NCI-H510A (cell line): ENCODE results near the gene PTPRQ.

Source experiments
- DNase-seq: peaks from one replicate; lab custom pipeline; 2025; lab: John Stamatoyannopoulos, UW

The PTPRQ gene

GRCh38 chr12:80565271-80565670 lies 121.2 kb downstream of the PTPRQ start:
- no peak for DNase-seq

- DNase-seq = no peak
Measured at GRCh38 chr12:80567401-80567800, 123.4 kb downstream of the PTPRQ start.

DNA sequence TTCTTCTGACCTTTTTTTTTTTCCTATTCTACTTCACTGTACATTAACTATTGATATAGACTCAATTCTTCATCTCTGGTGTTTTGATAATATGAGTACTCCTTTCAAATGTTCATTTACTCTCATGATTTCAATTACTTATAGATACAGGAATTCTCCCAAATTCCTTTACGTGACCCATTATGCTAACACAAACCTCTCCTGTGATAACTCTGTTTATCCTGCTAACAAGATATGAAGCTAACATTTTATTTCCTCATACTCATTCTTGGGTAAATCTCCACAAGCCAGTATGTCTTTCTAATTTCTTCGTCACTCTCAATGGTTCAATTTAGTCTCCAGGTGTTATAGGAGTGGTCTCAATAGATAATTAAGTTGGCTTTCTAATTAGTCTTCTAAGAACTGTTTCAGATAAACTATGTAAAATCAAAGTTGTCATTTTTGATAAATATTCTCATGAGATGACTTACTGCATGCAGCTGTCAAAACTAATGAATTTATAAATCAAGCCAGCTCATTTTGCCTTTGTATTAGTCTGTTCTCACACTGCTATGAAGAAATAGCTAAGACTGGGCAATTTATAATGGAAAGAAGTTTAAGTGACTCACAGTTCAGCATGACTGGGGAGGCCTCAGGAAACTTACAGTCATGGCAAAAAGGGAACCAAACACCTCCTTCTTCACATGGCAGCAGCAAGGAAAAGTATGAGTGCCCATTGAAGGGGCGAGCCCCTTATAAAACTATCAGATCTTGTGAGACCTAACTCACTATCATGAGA lies 132.8 kb downstream of the PTPRQ start:
- no peak for DNase-seq

DNA sequence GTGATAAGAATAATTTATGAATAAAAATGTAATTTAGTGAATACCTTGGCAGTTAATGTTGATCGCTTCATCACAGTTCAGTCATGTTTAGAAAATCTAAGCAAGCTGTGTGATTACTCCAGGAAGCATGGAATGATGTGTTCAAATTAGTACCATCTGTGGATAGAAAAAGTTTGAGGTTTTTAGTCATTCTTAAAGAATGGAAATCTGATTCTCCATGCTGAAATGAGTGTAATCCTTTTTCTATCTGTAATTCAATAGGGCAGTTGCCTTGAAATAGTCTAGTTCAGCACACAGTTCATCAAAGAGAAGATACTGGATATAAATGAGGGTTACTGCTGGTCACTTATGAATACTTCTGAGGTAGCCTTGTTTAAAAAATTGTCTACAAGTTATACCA lies 136.2 kb downstream of the PTPRQ start:
- no peak for DNase-seq

DNA sequence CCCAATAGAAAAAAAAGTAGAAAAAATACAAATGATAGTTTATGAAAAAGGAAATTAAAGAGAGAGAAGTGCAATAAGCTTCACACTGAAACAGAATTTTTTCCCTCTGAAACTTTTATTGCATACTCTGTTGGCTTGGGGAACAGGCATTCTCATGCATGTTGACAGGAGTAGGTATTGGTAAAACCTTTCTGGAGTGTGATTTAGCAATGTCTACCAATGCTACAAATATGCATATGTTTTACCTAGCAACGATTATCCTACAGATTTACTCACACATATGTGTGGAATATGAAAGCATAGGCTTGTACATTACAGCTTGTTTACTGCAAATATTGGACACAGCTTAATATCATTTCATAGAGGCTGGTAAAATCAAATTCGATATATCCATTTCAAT lies 137.7 kb downstream of the PTPRQ start:
- DNase-seq = no peak

GRCh38 chr12:80582431-80582830 lies 138.4 kb downstream of the PTPRQ start:
- no peak for DNase-seq

GRCh38 chr12:80589077-80589476 lies 145.0 kb downstream of the PTPRQ start:
- no peak for DNase-seq

DNA sequence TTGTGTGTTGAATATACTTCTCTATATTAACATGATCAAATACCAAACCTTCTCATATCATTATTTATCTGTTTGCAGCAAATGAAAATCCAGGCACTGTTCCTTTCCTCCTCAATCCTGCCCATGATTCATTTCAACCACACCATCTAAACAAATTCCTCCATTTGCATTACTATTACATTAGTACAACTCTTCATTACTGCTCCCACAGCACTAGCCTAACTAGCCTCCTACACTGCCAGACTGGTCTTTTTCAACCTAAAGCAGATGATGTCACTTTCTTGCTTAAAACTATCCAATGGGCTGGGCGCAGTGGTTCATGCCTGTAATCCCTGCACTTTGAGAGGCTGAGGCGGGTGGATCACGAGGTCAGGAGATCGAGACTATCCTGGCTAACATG lies 146.1 kb downstream of the PTPRQ start:
- DNase-seq = no peak

- DNase-seq = no peak
Measured at GRCh38 chr12:80593766-80594165, 149.7 kb downstream of the PTPRQ start.

- DNase-seq = no peak
Measured at GRCh38 chr12:80596509-80596908, 152.5 kb downstream of the PTPRQ start.

- no peak for DNase-seq
Measured at GRCh38 chr12:80598004-80598606, 154.1 kb downstream of the PTPRQ start.

DNA sequence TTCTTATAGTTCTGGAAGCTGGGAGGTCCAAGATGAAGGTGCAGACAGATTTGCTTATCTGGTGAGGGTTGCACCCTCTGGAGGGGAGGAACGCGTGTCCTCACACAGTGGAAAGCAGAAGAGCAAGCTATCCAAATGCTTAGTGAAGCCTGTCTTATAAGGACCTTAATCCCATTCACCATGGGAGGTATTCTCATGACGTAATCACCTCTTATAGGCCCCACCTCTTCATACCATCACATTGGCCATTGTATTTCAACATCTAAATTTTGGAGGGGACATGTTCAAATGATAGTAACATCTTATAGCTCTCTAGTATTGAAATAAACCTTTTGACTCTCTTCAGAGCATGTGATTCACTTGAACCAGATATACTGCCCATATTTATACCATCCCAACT lies 158.4 kb downstream of the PTPRQ start:
- DNase-seq = no peak

DNA sequence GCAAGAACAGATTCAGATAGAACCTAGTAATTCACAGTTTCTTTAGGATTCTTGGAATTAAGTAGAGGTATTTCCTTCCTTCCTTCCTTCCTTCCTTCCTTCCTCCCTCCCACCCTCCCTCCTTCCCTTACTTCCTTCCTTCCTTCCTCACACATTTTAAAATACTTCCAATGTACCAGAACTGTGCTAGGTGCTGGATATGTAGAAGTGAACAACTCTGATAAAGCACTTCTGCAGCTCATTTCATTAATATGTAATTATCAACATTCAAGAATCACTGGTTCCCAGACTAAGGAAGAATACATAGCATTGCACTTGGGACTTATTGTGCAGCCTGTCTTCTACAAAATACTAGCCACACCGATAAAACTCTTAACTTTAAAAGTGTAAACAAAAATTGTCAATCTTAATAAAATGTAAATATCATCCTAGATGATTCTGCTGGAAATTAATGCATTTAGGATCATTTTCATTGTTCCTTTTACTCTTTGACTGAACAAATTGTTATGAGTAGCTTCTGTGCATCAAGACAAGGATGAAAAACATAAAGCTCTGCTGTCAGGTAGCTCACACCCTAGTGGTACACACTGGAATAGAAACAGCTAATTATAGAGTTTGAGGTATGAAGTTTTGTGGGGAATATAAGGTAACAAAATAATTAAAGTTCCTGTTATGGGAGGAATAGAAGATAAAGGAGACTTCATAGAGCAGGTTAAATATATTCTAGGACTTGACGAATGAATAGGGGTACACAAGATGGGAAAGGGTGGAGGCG lies 163.5 kb downstream of the PTPRQ start:
- DNase-seq = no peak

GRCh38 chr12:80617733-80618132 lies 173.7 kb downstream of the PTPRQ start:
- DNase-seq = no peak

- DNase-seq = no peak
Measured at GRCh38 chr12:80620281-80620680, 176.2 kb downstream of the PTPRQ start.

DNA sequence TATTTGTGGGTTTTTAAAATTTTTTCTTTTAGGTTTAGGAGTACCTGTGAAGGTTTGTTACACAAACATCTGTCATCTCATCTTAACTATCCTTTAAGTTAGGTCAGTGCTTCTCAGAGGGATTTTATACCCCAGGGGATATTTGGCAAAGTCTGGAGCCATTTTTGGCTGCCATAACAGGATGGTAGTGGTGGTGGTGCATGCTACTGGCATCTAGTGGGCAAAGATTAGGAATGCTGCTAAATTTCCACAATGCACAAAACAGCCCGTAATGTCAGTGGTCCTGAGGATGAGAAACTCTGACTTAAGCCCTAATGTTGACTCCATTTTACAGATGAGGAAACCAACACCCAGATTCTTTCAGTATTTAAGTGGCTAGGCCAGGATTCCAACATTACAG lies 178.2 kb downstream of the PTPRQ start:
- no peak for DNase-seq

DNA sequence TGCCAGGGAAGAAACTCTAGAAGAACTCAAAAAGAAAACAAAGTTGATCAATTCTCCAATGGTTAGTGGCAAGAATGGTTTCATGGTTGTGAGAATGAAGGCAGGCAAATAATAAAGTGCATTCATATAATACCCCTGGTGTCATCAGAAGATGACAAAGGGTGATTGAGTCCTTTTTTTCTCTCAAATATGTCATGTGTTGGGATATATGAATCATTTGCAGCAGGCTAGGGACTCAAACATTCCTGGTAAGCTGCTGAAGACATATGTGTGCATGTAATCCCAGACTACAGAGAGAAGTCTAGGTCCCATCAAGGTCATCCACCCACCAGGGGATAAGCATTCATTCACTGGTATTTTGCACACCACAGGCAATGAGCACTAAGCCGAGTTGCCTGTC lies 181.0 kb downstream of the PTPRQ start:
- no peak for DNase-seq

- DNase-seq = no peak
Measured at GRCh38 chr12:80625901-80626300, 181.9 kb downstream of the PTPRQ start.

GRCh38 chr12:80627782-80628181 lies 183.7 kb downstream of the PTPRQ start:
- no peak for DNase-seq

DNA sequence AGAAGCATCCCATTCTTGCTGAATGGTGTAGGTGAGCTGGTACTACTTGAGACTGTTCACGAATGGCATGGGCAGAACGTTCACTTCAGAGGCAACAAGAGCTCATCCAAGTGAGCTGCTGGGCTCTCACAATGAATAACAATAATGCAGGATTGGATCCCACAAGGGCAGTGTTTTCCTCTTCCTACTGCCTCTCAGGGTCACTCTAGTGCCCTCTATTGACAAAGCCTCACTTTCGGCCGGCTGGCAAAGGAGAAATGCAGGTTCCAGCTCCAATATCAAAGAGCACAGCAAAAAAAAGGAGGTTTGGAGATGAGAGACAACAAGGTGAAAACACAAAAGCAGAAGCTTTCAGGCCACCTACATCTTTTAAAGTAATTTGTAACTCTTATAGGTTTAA lies 188.8 kb downstream of the PTPRQ start:
- no peak for DNase-seq

GRCh38 chr12:80634903-80635302 lies 190.9 kb downstream of the PTPRQ start:
- no peak for DNase-seq

DNA sequence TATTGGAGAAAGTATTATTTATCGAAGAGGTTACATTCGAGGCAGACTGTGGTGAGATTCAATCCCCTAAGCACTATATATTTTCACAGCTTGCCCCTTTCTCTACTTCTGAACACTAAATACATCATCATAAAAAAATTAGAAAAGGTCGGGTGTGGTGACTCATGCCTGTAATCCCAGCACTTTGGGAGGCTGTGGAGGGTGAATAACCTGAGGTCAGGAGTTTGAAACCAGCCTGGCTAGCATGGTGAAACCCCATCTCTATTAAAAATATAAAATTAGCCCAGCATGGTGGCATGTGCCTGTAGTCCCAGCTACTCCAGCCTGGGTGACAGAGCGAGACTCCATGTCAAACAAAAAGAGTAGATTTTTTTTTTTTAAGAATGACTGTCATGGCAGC lies 192.8 kb downstream of the PTPRQ start:
- DNase-seq = no peak

- no peak for DNase-seq
Measured at GRCh38 chr12:80641936-80642335, 197.9 kb downstream of the PTPRQ start.
